Heart left ventricle (tissue), 16 donors: ENCODE results near the gene PCDHGB1. TPM values are rescaled to one million over a fixed set of nuclear protein-coding genes. Genes with fewer than 3 reads are reported as not detected.
"Not testable (repeated sequence)": the region's sequence is repeated elsewhere in the genome, so short reads cannot be mapped to it uniquely, and the experiment has no call there.

Source experiments
- ATAC-seq, 4 donors: fragments of 200-7000 bp; cut with Tn5 transposase; one replicate each; pipeline ENCODE4 v1.9.1; 2020 to 2022; ENCODE audit warnings: moderate library complexity in 4 of 4, mild to moderate bottlenecking in 3 of 4, moderate number of reproducible peaks in 1 of 4
- DNase-seq, 5 donors: peaks; one replicate each; pipeline ENCODE4 v3.0.0-alpha.2; 2020
- H3K27ac ChIP-seq, 12 donors: fragments of 200-600 bp; sonication (generic) in 4 of 12; one replicate each; pipeline versions ENCODE4 v1.5.0 to v1.8.0; 2016 to 2022; ENCODE audit warnings: mild to moderate bottlenecking in 2 of 12
- H3K27me3 ChIP-seq, 9 donors: fragments of 200-600 bp; sonication (generic) in 2 of 9; one replicate each; pipeline versions ENCODE4 v1.5.1 to v1.8.0; 2016 to 2022; ENCODE audit warnings: mild to moderate bottlenecking in 3 of 9
- H3K36me3 ChIP-seq, 9 donors: fragments of 200-600 bp; sonication (generic) in 2 of 9; one replicate each; pipeline versions ENCODE4 v1.5.0 to v1.8.0; 2018 to 2022; ENCODE audit warnings: mild to moderate bottlenecking in 2 of 9
- H3K4me1 ChIP-seq, 12 donors: fragments of 200-600 bp; sonication (generic) in 4 of 12; one replicate each; pipeline versions ENCODE4 v1.5.0 to v1.8.0; 2016 to 2022; ENCODE audit warnings: mild to moderate bottlenecking in 3 of 12
- H3K4me3 ChIP-seq, 12 donors: fragments of 200-600 bp; sonication (generic) in 4 of 12; one replicate each; pipeline versions ENCODE4 v1.5.0 to v1.8.0; 2017 to 2022; ENCODE audit warnings: mild to moderate bottlenecking in 9 of 12, moderate library complexity in 4 of 12
- H3K9me3 ChIP-seq, 12 donors: fragments of 200-600 bp; sonication (generic) in 4 of 12; one replicate each; pipeline versions ENCODE4 v1.5.0 to v1.8.0; 2016 to 2022; ENCODE audit warnings: mild to moderate bottlenecking in 1 of 12
- POLR2A ChIP-seq, 2 donors: fragments of 450-650 bp; IDR thresholded peaks; one replicate each; pipeline ENCODE4 v1.6.1; 2017; ENCODE audit warnings: antibody characterized with exemption in 2 of 2, mild to moderate bottlenecking in 2 of 2, moderate library complexity in 2 of 2
- WGBS, 4 donors: extraction: QIAGEN DNeasy Blood & Tissue Kit in 2 of 4; methylation state at CpG; one replicate each; pipeline versions ENCODE4 v1.1.5 to v1.1.7; 2013 to 2018; 5-methylcytosine and 5-hydroxymethylcytosine counted together
- intact Hi-C, 10 donors: fragments of 100-400 bp; cut with DNase I; formaldehyde crosslinking; loops; one replicate each; pipeline versions ENCODE4 v1.11.1 to v1.14.2; 2022
- polyA plus RNA-seq, 2 donors: library from polyadenylated mRNA; stranded (reverse); fragments of 200-250 nt; gene quantifications; one replicate each; pipeline ENCODE4 v1.2.3, GENCODE V29; 2013
- total RNA-seq, 9 donors: library from RNA; depleted of rRNA in 2 of 9; stranded (reverse); fragments of >200 nt in 2 of 9; fragmentation: NEBNext Ultra II Directional in 3 of 9; extraction: Animal tissue kit (Norgen Biotek cat#: 25700) in 3 of 9; gene quantifications; one replicate each; pipeline versions ENCODE4 v1.1.0 to v1.2.4, GENCODE V29; 2016 to 2023
- TF ChIP-seq, protein P1 (sequence below), 12 donors: fragments of 200-600 bp; sonication (generic) in 4 of 12; IDR thresholded peaks; one replicate each; pipeline versions ENCODE4 v1.5.0 to v1.8.0; 2018 to 2022; ENCODE audit warnings: antibody characterized with exemption in 12 of 12, mild to moderate bottlenecking in 5 of 12
- donor health status: ischemic (EF 13 %, LVEDD 7.1; RV severe dilation, severe dysfunction).
- donor health status: healthy with polysubstance abuse.
- donor health status: DM: no; HTN: yes; CAD: no.
- donor health status: DM: no; HTN: no; CAD: no.
- donor health status: ischemic (EF 25% LVEDD 6.9; RV normal size, moderate dysfunction).
- donor health status: ischemic (EF 25% LVEDD 5.7; RV mildly dilated, moderate dysfunction).
- donor health status: healthy.
- donor health status: DM: yes; HTN: yes; CAD: no.
- donor health status: ischemic (EF 35%, LVEDD 5.7; RV mildly dilated, moderate dysfunction).
- donor health status: nonischemic (EF 11% LVEDD 7.7; RV severe dilation, severe dysfunction).
- donor health status: DM: yes; HTN: yes; CAD: no.
- donor health status: PGD.
- donor health status: ischemic (EF 29% LVEDD 5.4; RV normal size, mild dysfunction).
- donor health status: nonischemic (EF 23%, LVEDD 6.1; RV moderate dilation, normal function).

Gene PCDHGB1
- total and polyA plus RNA-seq, 11 donors = 0.85 to 11.9 (median 8.6) TPM

DNA sequence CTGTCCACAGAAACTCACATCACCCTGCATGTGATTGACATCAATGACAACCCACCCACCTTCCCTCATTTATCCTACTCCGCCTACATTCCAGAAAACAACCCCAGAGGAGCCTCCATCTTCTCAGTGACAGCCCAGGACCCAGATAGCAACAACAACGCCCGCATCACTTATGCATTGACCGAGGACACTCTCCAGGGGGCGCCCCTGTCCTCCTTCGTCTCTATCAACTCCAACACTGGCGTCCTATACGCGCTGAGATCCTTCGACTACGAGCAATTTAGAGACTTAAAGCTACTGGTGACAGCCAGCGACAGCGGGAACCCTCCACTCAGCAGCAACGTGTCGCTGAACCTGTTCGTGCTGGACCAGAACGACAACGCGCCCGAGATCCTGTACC, 4.6 kb upstream of the PCDHGB1 start:
- Histone ChIP-seq H3K27me3 (peaks cover 0 to 18% (median 0%) of the 10 kb centered on the region in 9 donors), H3K4me1 (peaks cover 0 to 11% (median 0%) of the 10 kb centered on the region in 12 donors), H3K4me3 (peak overlapping the region in 7 of 12 donors; percentile 32 to 64 (median 54)), H3K9me3 (peaks cover 0 to 97% (median 33%) of the 10 kb centered on the region in 12 donors), H3K36me3 (peaks cover 0 to 7% (median 0%) of the 10 kb centered on the region in 9 donors), H3K27ac (peak overlapping the region in 2 of 12 donors; percentile 81 to 82)
- WGBS, 4 donors = 28 to 36% (median 34%) methylated on average over 13 to 20 of the region's 20 CpGs
- ATAC-seq = no peak
- peak in 1 of 5 donors; percentile 43 for DNase-seq
- TF ChIP-seq, protein P1, sequence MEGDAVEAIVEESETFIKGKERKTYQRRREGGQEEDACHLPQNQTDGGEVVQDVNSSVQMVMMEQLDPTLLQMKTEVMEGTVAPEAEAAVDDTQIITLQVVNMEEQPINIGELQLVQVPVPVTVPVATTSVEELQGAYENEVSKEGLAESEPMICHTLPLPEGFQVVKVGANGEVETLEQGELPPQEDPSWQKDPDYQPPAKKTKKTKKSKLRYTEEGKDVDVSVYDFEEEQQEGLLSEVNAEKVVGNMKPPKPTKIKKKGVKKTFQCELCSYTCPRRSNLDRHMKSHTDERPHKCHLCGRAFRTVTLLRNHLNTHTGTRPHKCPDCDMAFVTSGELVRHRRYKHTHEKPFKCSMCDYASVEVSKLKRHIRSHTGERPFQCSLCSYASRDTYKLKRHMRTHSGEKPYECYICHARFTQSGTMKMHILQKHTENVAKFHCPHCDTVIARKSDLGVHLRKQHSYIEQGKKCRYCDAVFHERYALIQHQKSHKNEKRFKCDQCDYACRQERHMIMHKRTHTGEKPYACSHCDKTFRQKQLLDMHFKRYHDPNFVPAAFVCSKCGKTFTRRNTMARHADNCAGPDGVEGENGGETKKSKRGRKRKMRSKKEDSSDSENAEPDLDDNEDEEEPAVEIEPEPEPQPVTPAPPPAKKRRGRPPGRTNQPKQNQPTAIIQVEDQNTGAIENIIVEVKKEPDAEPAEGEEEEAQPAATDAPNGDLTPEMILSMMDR (IDR thresholded peaks at IDR 0.05) = peak in 4 of 12 donors; percentile 7 to 29 (median 16)
- TF ChIP-seq POLR2A (IDR thresholded peaks at IDR 0.05) = no peak
- intact Hi-C loops = loop anchor here in 1 of 10 donors (10.0 kb wide), 1 partner anchor 59 kb away; the partner anchor contains the start of genes PCDHGA9 and PCDHGB6

DNA sequence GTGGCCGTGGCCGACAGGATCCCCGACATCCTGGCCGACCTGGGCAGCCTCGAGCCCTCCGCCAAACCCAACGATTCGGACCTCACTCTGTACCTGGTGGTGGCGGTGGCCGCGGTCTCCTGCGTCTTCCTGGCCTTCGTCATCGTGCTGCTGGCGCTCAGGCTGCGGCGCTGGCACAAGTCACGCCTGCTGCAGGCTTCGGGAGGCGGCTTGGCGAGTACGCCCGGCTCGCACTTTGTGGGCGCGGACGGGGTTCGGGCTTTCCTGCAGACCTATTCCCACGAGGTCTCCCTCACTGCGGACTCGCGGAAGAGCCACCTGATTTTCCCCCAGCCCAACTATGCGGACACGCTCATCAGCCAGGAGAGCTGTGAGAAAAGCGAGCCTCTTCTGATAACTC, 3.9 kb upstream of the PCDHGB1 start:
- WGBS, 4 donors = 34 to 52% (median 42%) methylated on average over 7 to 28 of the region's 35 CpGs
- Histone ChIP-seq H3K27ac (peak overlapping the region in 1 of 12 donors; percentile 22), H3K4me3 (peak overlapping the region in 7 of 12 donors; percentile 4 to 54 (median 24)), H3K27me3 (peaks cover 0 to 22% (median 0%) of the 10 kb centered on the region in 9 donors), H3K4me1 (peaks cover 0 to 15% (median 0%) of the 10 kb centered on the region in 12 donors), H3K36me3 (peaks cover 0 to 11% (median 0%) of the 10 kb centered on the region in 9 donors), H3K9me3 (peaks cover 0 to 97% (median 35%) of the 10 kb centered on the region in 12 donors)
- intact Hi-C loops = loop anchor here in 1 of 10 donors (10.0 kb wide), 1 partner anchor 59 kb away; the partner anchor contains the start of genes PCDHGA9 and PCDHGB6
- DNase-seq, ATAC-seq: not testable (repeated sequence)

DNA sequence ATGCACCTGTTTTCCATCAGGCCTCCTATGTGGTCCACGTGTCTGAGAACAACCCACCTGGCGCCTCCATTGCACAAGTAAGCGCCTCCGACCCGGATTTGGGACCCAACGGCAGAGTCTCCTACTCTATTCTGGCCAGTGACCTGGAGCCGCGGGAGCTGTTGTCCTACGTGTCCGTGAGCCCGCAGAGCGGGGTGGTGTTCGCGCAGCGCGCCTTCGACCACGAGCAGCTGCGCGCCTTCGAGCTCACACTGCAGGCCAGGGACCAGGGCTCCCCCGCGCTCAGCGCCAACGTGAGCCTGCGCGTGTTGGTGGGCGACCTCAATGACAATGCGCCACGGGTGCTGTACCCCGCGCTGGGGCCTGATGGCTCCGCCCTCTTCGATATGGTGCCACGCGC, 1.7 kb downstream of the PCDHGB1 start:
- Histone ChIP-seq H3K9me3 (peaks cover 0 to 97% (median 45%) of the 10 kb centered on the region in 12 donors), H3K4me3 (no peak overlapping the region), H3K27me3 (peaks cover 0 to 21% (median 0%) of the 10 kb centered on the region in 9 donors), H3K36me3 (peaks cover 0 to 24% (median 0%) of the 10 kb centered on the region in 9 donors), H3K4me1 (peaks cover 0 to 22% (median 2%) of the 10 kb centered on the region in 12 donors), H3K27ac (no peak overlapping the region)
- DNase-seq = no peak
- ATAC-seq = no peak
- intact Hi-C loops = loop anchor here in 1 of 10 donors (10.0 kb wide), 1 partner anchor 173 kb away; no protein-coding TSS in a partner anchor
- TF ChIP-seq, protein P1 (IDR thresholded peaks at IDR 0.05) = no peak
- TF ChIP-seq POLR2A (IDR thresholded peaks at IDR 0.05) = no peak
- WGBS, 4 donors = 34 to 61% (median 49%) methylated on average over 11 to 35 of the region's 36 CpGs

DNA sequence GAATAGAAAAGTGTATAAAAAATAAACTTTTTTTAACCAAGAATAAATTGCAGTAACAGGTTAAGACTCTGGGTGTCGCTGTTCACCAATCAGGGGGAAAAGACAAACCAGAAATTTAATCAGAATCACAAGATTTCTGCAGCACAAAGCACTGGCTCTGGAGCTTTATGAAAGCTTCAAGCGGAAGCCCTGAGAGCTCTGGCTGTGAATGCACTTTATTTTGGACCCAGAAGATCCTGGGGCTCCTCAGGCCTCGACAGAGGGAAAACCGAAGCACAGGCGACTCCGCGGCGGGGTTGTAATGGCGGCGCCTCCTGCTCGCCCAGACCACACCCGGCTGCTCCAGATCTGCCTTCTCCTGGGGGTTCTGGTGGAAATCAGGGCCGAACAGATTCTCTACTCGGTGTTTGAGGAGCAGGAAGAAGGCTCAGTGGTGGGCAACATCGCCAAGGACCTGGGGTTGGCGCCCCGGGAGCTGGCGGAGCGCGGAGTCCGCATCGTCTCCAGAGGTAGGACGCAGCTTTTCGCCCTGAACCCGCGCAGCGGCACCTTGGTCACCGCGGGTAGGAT, 5.1 kb downstream of the PCDHGB1 start, which contains the start of gene PCDHGA4:
PCDHGA4 (plus strand) TSS at position 122 of the 570 bp plus-strand sequence; CDS start at position 209, 87 bp downstream.
- Histone ChIP-seq H3K36me3 (peaks cover 0 to 27% (median 0%) of the 10 kb centered on the region in 9 donors), H3K27ac (no peak within 1 kb of the TSS), H3K4me1 (peaks cover 0 to 22% (median 0%) of the 10 kb centered on the region in 12 donors), H3K4me3 (peak within 1 kb of the TSS in 10 of 12 donors; percentile 5 to 42 (median 34)), H3K27me3 (peaks cover 0 to 20% (median 0%) of the 10 kb centered on the region in 9 donors), H3K9me3 (peaks cover 0 to 98% (median 70%) of the 10 kb centered on the region in 12 donors)
- 19 to 29% (median 21%) methylated on average over 25 to 29 of the region's 29 CpGs for WGBS, 4 donors
- ATAC-seq (peak in 1 of 4 donors; percentile 17), DNase-seq (no peak)
- intact Hi-C loops = loop anchor here in 1 of 10 donors (10.0 kb wide), 1 partner anchor 170 kb away; no protein-coding TSS in a partner anchor
- TF ChIP-seq, protein P1 (IDR thresholded peaks at IDR 0.05) = peak; percentile 23 to 64 (median 44)
- no peak for TF ChIP-seq POLR2A (IDR thresholded peaks at IDR 0.05)
